Measurements from ENCODE around the gene BCL2A1. TPM values are rescaled to one million over a fixed set of nuclear protein-coding genes. Genes with fewer than 3 reads are reported as not detected.

Gene BCL2A1
- total RNA-seq, 1 donor from 2014 or later: not detected

GRCh38 chr15:79923515-79924169, 47.4 kb downstream of the BCL2A1 start:
- peak overlapping the region; percentile 97 for H3K27ac Mint-ChIP-seq (ENCODE audit: unreplicated experiment)
- DNase-seq (ENCODE audit: low read depth, low spot score): peak; percentile 96
- H3K27me3 Mint-ChIP-seq (ENCODE audit: low read depth): peaks cover 5% of the 10 kb centered on the region
- H3K4me3 Mint-ChIP-seq: peak overlapping the region; percentile 95
- TF ChIP-seq CTCF (conservative IDR thresholded peaks at IDR 0.05): no peak
- peaks cover 43% of the 10 kb centered on the region for H3K36me3 Mint-ChIP-seq (ENCODE audit: low read depth)
- H3K9me3 Mint-ChIP-seq: peaks cover 15% of the 10 kb centered on the region
- H3K4me1 Mint-ChIP-seq: peaks cover 27% of the 10 kb centered on the region

- Mint-ChIP-seq H3K4me1 (peaks cover 27% of the 10 kb centered on the region), H3K9me3 (peaks cover 15% of the 10 kb centered on the region), H3K4me3 (peak overlapping the region; percentile 95), H3K27ac (ENCODE audit: unreplicated experiment) (peak overlapping the region; percentile 97), H3K36me3 (ENCODE audit: low read depth) (peaks cover 46% of the 10 kb centered on the region), H3K27me3 (ENCODE audit: low read depth) (peaks cover 5% of the 10 kb centered on the region)
- no peak for TF ChIP-seq CTCF (conservative IDR thresholded peaks at IDR 0.05)
- DNase-seq (ENCODE audit: low read depth, low spot score): peak; percentile 38
Observed at GRCh38 chr15:79923079-79923514, 47.9 kb downstream of the BCL2A1 start.

- TF ChIP-seq CTCF (conservative IDR thresholded peaks at IDR 0.05): no peak
Observed at GRCh38 chr15:79922512-79923078, 48.4 kb downstream of the BCL2A1 start.

GRCh38 chr15:79919749-79920511, 51.1 kb downstream of the BCL2A1 start:
- peaks cover 69% of the 10 kb centered on the region for H3K36me3 Mint-ChIP-seq (ENCODE audit: low read depth)
- peak overlapping the region; percentile 61 for H3K4me3 Mint-ChIP-seq
- no peak for TF ChIP-seq CTCF (conservative IDR thresholded peaks at IDR 0.05)
- peaks cover 27% of the 10 kb centered on the region for H3K4me1 Mint-ChIP-seq
- H3K27ac Mint-ChIP-seq (ENCODE audit: unreplicated experiment): no peak overlapping the region
- H3K9me3 Mint-ChIP-seq: peaks cover 20% of the 10 kb centered on the region
- DNase-seq (ENCODE audit: low read depth, low spot score): no peak
- H3K27me3 Mint-ChIP-seq (ENCODE audit: low read depth): peaks cover 5% of the 10 kb centered on the region

More at GRCh38 chr15:79922512-79923078, 48.4 kb downstream of the BCL2A1 start:
- Mint-ChIP-seq H3K36me3 (ENCODE audit: low read depth) (peaks cover 51% of the 10 kb centered on the region), H3K27ac (ENCODE audit: unreplicated experiment) (peak overlapping the region; percentile 93), H3K27me3 (ENCODE audit: low read depth) (peaks cover 5% of the 10 kb centered on the region), H3K9me3 (peaks cover 15% of the 10 kb centered on the region), H3K4me1 (peaks cover 27% of the 10 kb centered on the region), H3K4me3 (peak overlapping the region; percentile 95)
- no peak for DNase-seq (ENCODE audit: low read depth, low spot score)

- Mint-ChIP-seq H3K9me3 (peaks cover 24% of the 10 kb centered on the region), H3K27me3 (ENCODE audit: low read depth) (peaks cover 5% of the 10 kb centered on the region), H3K27ac (ENCODE audit: unreplicated experiment) (peak overlapping the region; percentile 81), H3K4me3 (peak overlapping the region; percentile 32), H3K4me1 (peaks cover 27% of the 10 kb centered on the region), H3K36me3 (ENCODE audit: low read depth) (peaks cover 76% of the 10 kb centered on the region)
- no peak for DNase-seq (ENCODE audit: low read depth, low spot score)
- no peak for TF ChIP-seq CTCF (conservative IDR thresholded peaks at IDR 0.05)
Observed at GRCh38 chr15:79919090-79919748, 51.8 kb downstream of the BCL2A1 start.

Measured in neural crest cell (in vitro differentiated cells).